NCI-H69 (cell line): Measurements from ENCODE around the gene ANTKMT.
A peak's percentile ranks its signal among the peaks of the same experiment; 100 is the strongest.
"Not testable (repeated sequence)": the region's sequence is repeated elsewhere in the genome, so short reads cannot be mapped to it uniquely, and the experiment has no call there.

Experiments used
- DNase-seq: peaks from one replicate; lab custom pipeline; 2025; lab: John Stamatoyannopoulos, UW

Gene ANTKMT

GRCh38 chr16:681746-682427 lies 39.1 kb upstream of the ANTKMT start:
- no peak for DNase-seq

- no peak for DNase-seq
Measured at GRCh38 chr16:682493-683395, 38.2 kb upstream of the ANTKMT start.

GRCh38 chr16:683396-684070 lies 37.4 kb upstream of the ANTKMT start:
- no peak for DNase-seq

GRCh38 chr16:684071-684794 lies 36.7 kb upstream of the ANTKMT start, which contains the start of gene JMJD8:
Gene JMJD8 (minus strand): TSS chr16:684334. CDS start chr16:684319, 15 bp downstream.
- DNase-seq: peak; percentile 99

GRCh38 chr16:684961-685696 lies 35.8 kb upstream of the ANTKMT start:
- DNase-seq: peak; percentile 50

GRCh38 chr16:685967-686366 lies 35.0 kb upstream of the ANTKMT start:
- peak; percentile 51 for DNase-seq

GRCh38 chr16:686459-687260 lies 34.3 kb upstream of the ANTKMT start:
- no peak for DNase-seq

GRCh38 chr16:687499-687898 lies 33.4 kb upstream of the ANTKMT start:
- DNase-seq: no peak

- DNase-seq: no peak
Measured at GRCh38 chr16:689175-689897, 31.6 kb upstream of the ANTKMT start.

GRCh38 chr16:691242-691641 lies 29.7 kb upstream of the ANTKMT start:
- not testable (repeated sequence) for DNase-seq

GRCh38 chr16:692356-693108 lies 28.4 kb upstream of the ANTKMT start:
- no peak for DNase-seq

GRCh38 chr16:693364-693763 lies 27.6 kb upstream of the ANTKMT start:
- DNase-seq: no peak

- DNase-seq: no peak
Measured at GRCh38 chr16:693766-694165, 27.2 kb upstream of the ANTKMT start.

- DNase-seq: no peak
Measured at GRCh38 chr16:694187-694862, 26.6 kb upstream of the ANTKMT start.

- no peak for DNase-seq
Measured at GRCh38 chr16:694863-695354, 26.0 kb upstream of the ANTKMT start.

GRCh38 chr16:695355-696089 lies 25.4 kb upstream of the ANTKMT start:
- peak; percentile 99 for DNase-seq

GRCh38 chr16:698911-699671 lies 21.9 kb upstream of the ANTKMT start:
- no peak for DNase-seq
